ENCODE data around the gene DENND10.
"Not testable (repeated sequence)": the region's sequence is repeated elsewhere in the genome, so short reads cannot be mapped to it uniquely, and the experiment has no call there.

Gene DENND10

DNA sequence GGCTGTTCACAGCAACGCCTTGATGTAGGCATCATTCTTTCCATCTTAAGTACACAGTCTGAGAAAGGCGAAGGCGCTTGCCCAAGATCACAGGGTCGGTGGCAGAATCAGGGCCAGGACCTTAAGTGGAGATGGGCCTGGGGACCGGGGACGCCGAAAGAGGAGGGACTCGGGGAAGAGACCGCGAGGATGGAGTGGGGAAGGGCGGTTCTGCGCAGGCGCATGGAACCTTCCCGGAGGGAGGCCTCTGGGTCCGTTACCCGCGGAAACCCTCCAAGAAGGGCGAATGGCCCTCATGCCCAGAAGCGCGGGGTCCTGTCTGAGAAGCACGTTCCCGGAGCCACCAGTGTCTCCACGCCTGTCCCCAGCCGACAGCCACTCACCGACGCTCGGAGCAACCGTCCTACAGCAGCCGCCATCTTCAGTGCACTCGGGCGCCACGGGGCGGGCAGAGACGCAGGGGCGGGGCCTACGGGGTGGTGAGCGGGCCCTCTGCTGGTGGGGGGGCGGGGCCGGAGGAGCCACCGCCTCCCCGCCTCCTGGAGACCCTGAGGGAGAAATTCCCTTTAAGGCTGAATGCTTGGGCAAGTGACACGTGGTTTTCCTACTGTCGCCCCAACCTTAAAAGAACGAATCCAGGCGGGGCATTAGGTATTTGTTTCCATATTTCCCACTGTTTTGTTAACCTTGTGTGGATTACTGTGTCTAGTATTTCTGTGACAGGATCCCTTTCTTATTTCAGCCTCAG, 74.6 kb downstream of the DENND10 start, which contains the start of gene PRDX3:
TSS of gene PRDX3 (minus strand) at position 441 of the 748 bp plus-strand sequence. CDS start at position 419, 22 bp downstream.
- peak within 1 kb of the TSS; percentile 60; the same call in 1 of the 2 replicates for H3K27ac ChIP-seq (ENCODE audit: low read length)
- peak; percentile 89 for DNase-seq
- no peaks in the 10 kb centered on the region for H4K20me1 ChIP-seq (ENCODE audit: insufficient read depth, low read length)
- no peak for TF ChIP-seq EZH2phosphoT487 (IDR thresholded peaks at IDR 0.05; ENCODE audit: low read length)
- no peak for TF ChIP-seq EZH2 (optimal IDR thresholded peaks at IDR 0.05; ENCODE audit: low read depth, low read length)
- TF ChIP-seq, protein P1, sequence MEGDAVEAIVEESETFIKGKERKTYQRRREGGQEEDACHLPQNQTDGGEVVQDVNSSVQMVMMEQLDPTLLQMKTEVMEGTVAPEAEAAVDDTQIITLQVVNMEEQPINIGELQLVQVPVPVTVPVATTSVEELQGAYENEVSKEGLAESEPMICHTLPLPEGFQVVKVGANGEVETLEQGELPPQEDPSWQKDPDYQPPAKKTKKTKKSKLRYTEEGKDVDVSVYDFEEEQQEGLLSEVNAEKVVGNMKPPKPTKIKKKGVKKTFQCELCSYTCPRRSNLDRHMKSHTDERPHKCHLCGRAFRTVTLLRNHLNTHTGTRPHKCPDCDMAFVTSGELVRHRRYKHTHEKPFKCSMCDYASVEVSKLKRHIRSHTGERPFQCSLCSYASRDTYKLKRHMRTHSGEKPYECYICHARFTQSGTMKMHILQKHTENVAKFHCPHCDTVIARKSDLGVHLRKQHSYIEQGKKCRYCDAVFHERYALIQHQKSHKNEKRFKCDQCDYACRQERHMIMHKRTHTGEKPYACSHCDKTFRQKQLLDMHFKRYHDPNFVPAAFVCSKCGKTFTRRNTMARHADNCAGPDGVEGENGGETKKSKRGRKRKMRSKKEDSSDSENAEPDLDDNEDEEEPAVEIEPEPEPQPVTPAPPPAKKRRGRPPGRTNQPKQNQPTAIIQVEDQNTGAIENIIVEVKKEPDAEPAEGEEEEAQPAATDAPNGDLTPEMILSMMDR (IDR thresholded peaks at IDR 0.05; ENCODE audit: low read length), result 0 out of 2 replicates have a peak, but pooled peaks have one; percentile 12
- peaks cover 4% of the 10 kb centered on the region; the same call in 1 of the 2 replicates for H3K4me1 ChIP-seq (ENCODE audit: low read length)
- no peaks in the 10 kb centered on the region for H3K9me3 ChIP-seq (replicated peaks; ENCODE audit: insufficient read depth, low read length)
- H3K4me2 ChIP-seq (ENCODE audit: low read depth, low read length), result peak within 1 kb of the TSS; percentile 84
- H3K79me2 ChIP-seq (ENCODE audit: low read length), result peaks cover 47% of the 10 kb centered on the region
- H3K4me3 ChIP-seq (ENCODE audit: low read length), result peak within 1 kb of the TSS; percentile 100
- H3K27me3 ChIP-seq (replicated peaks; ENCODE audit: insufficient read depth, low read length), result no peaks in the 10 kb centered on the region
- no peaks in the 10 kb centered on the region for H3F3A ChIP-seq (ENCODE audit: insufficient read depth, low read length)
- no peaks in the 10 kb centered on the region for H3K9me2 ChIP-seq (replicated peaks; ENCODE audit: insufficient read depth, low read length)
- H2AFZ ChIP-seq (ENCODE audit: low read length), result peak within 1 kb of the TSS; percentile 99
- H3K36me3 ChIP-seq (replicated peaks; ENCODE audit: insufficient read depth, low read length), result peaks cover 15% of the 10 kb centered on the region; the same call in 1 of the 2 replicates
- H3K9ac ChIP-seq (ENCODE audit: low read length), result peak within 1 kb of the TSS; percentile 86

DNA sequence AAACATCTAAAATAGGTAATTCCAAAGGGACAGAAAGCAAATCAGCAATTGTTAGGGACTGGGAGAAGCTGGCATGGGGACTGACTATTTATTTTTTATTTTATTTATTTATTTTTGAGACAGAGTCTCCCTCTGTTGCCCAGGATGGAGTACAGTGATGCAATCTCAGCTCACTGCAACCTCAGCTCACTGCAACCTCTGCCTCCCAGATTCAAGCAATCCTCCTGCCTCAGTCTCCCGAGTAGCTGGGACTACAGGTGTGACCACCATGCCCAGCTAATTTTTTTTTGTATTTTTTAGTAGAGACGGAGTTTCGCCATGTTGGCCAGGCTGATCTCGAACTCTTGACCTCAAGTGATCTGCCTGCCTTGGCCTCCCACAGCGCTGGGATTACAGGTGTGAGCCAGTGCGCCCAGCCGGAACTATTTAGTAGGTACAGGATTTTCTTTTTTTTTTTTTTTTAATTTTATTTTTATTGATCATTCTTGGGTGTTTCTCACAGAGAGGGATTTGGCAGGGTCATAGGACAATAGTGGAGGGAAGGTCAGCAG, 77.0 kb downstream of the DENND10 start:
- not testable (repeated sequence) for DNase-seq; H3K4me2 ChIP-seq (ENCODE audit: low read depth, low read length); H3K4me1 ChIP-seq (ENCODE audit: low read length); H3K4me3 ChIP-seq (ENCODE audit: low read length); H3K36me3 ChIP-seq (replicated peaks; ENCODE audit: insufficient read depth, low read length); H2AFZ ChIP-seq (ENCODE audit: low read length); H4K20me1 ChIP-seq (ENCODE audit: insufficient read depth, low read length); H3F3A ChIP-seq (ENCODE audit: insufficient read depth, low read length); H3K9me3 ChIP-seq (replicated peaks; ENCODE audit: insufficient read depth, low read length); H3K9me2 ChIP-seq (replicated peaks; ENCODE audit: insufficient read depth, low read length); H3K27ac ChIP-seq (ENCODE audit: low read length); H3K9ac ChIP-seq (ENCODE audit: low read length); H3K27me3 ChIP-seq (replicated peaks; ENCODE audit: insufficient read depth, low read length)
- peaks cover 26% of the 10 kb centered on the region for H3K79me2 ChIP-seq (ENCODE audit: low read length)

DNA sequence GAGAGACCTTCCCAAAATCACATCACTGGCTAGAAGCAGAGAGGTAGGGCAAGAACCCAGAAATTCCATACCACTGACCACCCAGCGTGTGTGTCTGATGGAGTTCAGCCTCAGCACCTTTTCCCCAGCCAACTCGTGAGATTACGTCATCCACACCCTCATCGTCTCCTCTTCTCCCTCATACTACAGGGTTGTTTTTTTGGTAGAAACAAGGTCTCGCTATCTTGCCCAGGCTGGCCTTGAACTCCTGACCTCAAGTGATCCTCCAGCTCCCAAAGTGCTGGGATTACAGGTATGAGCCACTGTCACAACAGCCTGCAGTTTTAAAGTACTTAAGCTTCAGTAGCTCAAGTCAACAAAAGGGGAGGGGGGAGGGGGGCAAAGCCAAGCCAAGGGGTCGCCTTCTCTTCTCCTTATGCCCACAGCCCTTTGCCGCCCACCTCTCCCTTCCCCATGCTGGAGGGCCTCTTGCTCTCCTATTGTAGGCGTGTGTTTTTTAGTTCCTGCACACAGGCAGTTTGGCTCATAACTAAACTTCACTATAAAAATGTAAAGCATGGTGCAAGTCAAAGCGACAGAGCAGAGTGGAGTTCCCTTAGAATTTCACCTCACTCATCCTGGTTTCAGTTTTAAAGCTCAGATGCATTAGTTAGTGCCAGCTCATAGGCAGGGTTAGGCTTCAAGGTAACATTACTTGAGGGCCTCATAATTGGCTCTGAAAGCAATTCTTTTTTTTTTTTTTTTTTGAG, 79.9 kb downstream of the DENND10 start:
- no peak for DNase-seq
- Histone ChIP-seq H3K9ac (ENCODE audit: low read length) (no peak overlapping the region), H3K4me3 (ENCODE audit: low read length) (no peak overlapping the region), H3K79me2 (ENCODE audit: low read length) (no peaks in the 10 kb centered on the region), H4K20me1 (ENCODE audit: insufficient read depth, low read length) (no peaks in the 10 kb centered on the region), H3K27me3 (replicated peaks; ENCODE audit: insufficient read depth, low read length) (no peaks in the 10 kb centered on the region), H3F3A (ENCODE audit: insufficient read depth, low read length) (no peaks in the 10 kb centered on the region), H3K27ac (ENCODE audit: low read length) (no peak overlapping the region), H3K4me1 (ENCODE audit: low read length) (peaks cover 4% of the 10 kb centered on the region; the same call in 1 of the 2 replicates), H3K36me3 (replicated peaks; ENCODE audit: insufficient read depth, low read length) (no peaks in the 10 kb centered on the region), H3K9me2 (replicated peaks; ENCODE audit: insufficient read depth, low read length) (no peaks in the 10 kb centered on the region), H3K4me2 (ENCODE audit: low read depth, low read length) (no peak overlapping the region), H2AFZ (ENCODE audit: low read length) (no peak overlapping the region), H3K9me3 (replicated peaks; ENCODE audit: insufficient read depth, low read length) (no peaks in the 10 kb centered on the region)
- TF ChIP-seq EZH2phosphoT487 (IDR thresholded peaks at IDR 0.05; ENCODE audit: low read length) (no peak), EZH2 (optimal IDR thresholded peaks at IDR 0.05; ENCODE audit: low read depth, low read length) (no peak)
- TF ChIP-seq, protein P1 (IDR thresholded peaks at IDR 0.05; ENCODE audit: low read length), result no peak
